Measurements from ENCODE around the gene ARV1. TPM values are rescaled to one million over a fixed set of nuclear protein-coding genes. Genes with fewer than 3 reads are reported as not detected.

Gene ARV1
- total RNA-seq, 1 donor from 2014 or later = 14.0 TPM

GRCh38 chr1:230938924-230939368 lies 39.9 kb upstream of the ARV1 start:
- Mint-ChIP-seq H3K27me3 (ENCODE audit: low read depth) (no peaks in the 10 kb centered on the region), H3K4me3 (ENCODE audit: unreplicated experiment) (no peak overlapping the region), H3K27ac (ENCODE audit: unreplicated experiment) (peak overlapping the region; percentile 70), H3K9me3 (ENCODE audit: low read depth) (no peaks in the 10 kb centered on the region), H3K4me1 (ENCODE audit: low read depth) (peaks cover 72% of the 10 kb centered on the region), H3K36me3 (ENCODE audit: low read depth) (peaks cover 9% of the 10 kb centered on the region)
- DNase-seq (ENCODE audit: low spot score) = no peak
- TF ChIP-seq CTCF (IDR thresholded peaks at IDR 0.05) = no peak

GRCh38 chr1:230939806-230940489 lies 38.9 kb upstream of the ARV1 start:
- Mint-ChIP-seq H3K27me3 (ENCODE audit: low read depth) (no peaks in the 10 kb centered on the region), H3K27ac (ENCODE audit: unreplicated experiment) (peak overlapping the region; percentile 87), H3K9me3 (ENCODE audit: low read depth) (no peaks in the 10 kb centered on the region), H3K36me3 (ENCODE audit: low read depth) (peaks cover 10% of the 10 kb centered on the region), H3K4me3 (ENCODE audit: unreplicated experiment) (peak overlapping the region; percentile 23), H3K4me1 (ENCODE audit: low read depth) (peaks cover 72% of the 10 kb centered on the region)
- no peak for TF ChIP-seq CTCF (IDR thresholded peaks at IDR 0.05)
- DNase-seq (ENCODE audit: low spot score) = no peak

GRCh38 chr1:230940848-230941247 lies 38.0 kb upstream of the ARV1 start:
- DNase-seq (ENCODE audit: low spot score) = no peak
- H3K27me3 Mint-ChIP-seq (ENCODE audit: low read depth) = no peaks in the 10 kb centered on the region
- H3K9me3 Mint-ChIP-seq (ENCODE audit: low read depth) = no peaks in the 10 kb centered on the region
- peaks cover 66% of the 10 kb centered on the region for H3K4me1 Mint-ChIP-seq (ENCODE audit: low read depth)
- H3K4me3 Mint-ChIP-seq (ENCODE audit: unreplicated experiment) = peak overlapping the region; percentile 23
- H3K27ac Mint-ChIP-seq (ENCODE audit: unreplicated experiment) = peak overlapping the region; percentile 87
- TF ChIP-seq CTCF (IDR thresholded peaks at IDR 0.05) = no peak
- peaks cover 6% of the 10 kb centered on the region for H3K36me3 Mint-ChIP-seq (ENCODE audit: low read depth)

GRCh38 chr1:230943048-230943593 lies 35.8 kb upstream of the ARV1 start:
- H3K4me3 Mint-ChIP-seq (ENCODE audit: unreplicated experiment) = no peak overlapping the region
- H3K27me3 Mint-ChIP-seq (ENCODE audit: low read depth) = no peaks in the 10 kb centered on the region
- no peak for DNase-seq (ENCODE audit: low spot score)
- no peak for TF ChIP-seq CTCF (IDR thresholded peaks at IDR 0.05)
- peaks cover 46% of the 10 kb centered on the region for H3K4me1 Mint-ChIP-seq (ENCODE audit: low read depth)
- no peaks in the 10 kb centered on the region for H3K9me3 Mint-ChIP-seq (ENCODE audit: low read depth)
- peaks cover 6% of the 10 kb centered on the region for H3K36me3 Mint-ChIP-seq (ENCODE audit: low read depth)
- no peak overlapping the region for H3K27ac Mint-ChIP-seq (ENCODE audit: unreplicated experiment)

GRCh38 chr1:230948301-230948700 lies 30.6 kb upstream of the ARV1 start:
- no peak overlapping the region for H3K27ac Mint-ChIP-seq (ENCODE audit: unreplicated experiment)
- DNase-seq (ENCODE audit: low spot score) = no peak
- no peaks in the 10 kb centered on the region for H3K9me3 Mint-ChIP-seq (ENCODE audit: low read depth)
- H3K4me1 Mint-ChIP-seq (ENCODE audit: low read depth) = peaks cover 8% of the 10 kb centered on the region
- no peak overlapping the region for H3K4me3 Mint-ChIP-seq (ENCODE audit: unreplicated experiment)
- H3K36me3 Mint-ChIP-seq (ENCODE audit: low read depth) = peaks cover 9% of the 10 kb centered on the region
- no peaks in the 10 kb centered on the region for H3K27me3 Mint-ChIP-seq (ENCODE audit: low read depth)
- no peak for TF ChIP-seq CTCF (IDR thresholded peaks at IDR 0.05)
